ENCODE results near the gene C1RL. TPM values are rescaled to one million over a fixed set of nuclear protein-coding genes. Genes with fewer than 3 reads are reported as not detected.

The C1RL gene
- total RNA-seq, 1 experiment from 2014 or later: 25.9 TPM

DNA sequence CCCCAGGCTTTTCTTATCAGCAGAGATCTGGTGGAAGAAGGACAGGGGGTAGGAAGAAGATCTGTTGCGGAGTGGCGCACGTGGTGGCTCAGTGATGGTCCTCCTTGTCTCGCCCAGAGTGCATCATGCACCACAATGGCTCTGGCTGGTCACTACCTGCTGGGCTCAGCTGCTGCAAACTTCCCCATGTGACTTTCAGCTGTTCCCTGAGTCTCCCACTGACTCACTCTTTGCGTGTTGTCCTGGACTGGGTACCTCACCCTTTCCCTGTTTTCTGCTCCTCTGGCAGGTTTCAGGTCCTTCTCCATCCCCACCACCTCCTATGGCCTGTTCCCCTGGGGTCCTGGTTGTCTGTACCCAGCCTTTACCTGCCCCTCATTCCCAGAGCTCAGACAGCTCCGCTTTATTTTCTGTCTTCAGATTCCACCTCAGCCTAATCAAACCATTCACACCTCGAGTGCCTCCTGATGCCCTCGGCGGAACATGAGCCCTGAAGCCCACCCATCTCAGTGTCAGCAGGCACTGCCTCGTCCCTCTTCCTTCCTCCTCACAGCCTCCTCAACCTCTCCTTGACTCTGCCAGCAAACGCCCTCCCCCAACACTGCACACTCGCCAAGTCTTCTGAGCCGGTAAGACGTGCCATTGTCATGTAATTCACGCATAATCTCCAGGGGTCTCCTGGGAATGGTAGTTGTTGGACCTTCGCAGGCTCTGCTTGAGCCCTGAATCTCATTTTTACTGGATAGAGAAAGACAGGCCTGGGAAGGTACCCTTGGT lies 18.6 kb downstream of the C1RL start:
- H3K36me3 ChIP-seq (ENCODE audit: control insufficient read depth in 1 of 2, insufficient read depth in 2 of 2, low read length in 2 of 2): no peaks in the 10 kb centered on the region
- no peak overlapping the region for H2AFZ ChIP-seq (ENCODE audit: low read depth, low read length, poor library complexity, severe bottlenecking)
- H3K27ac ChIP-seq (ENCODE audit: low read depth, low read length): no peak overlapping the region
- ChIA-PET CTCF (interaction anchor here (1.1 kb wide), 1 partner anchor 218 kb away, joined by 3 read pairs; the partner anchor contains the start of gene SPSB2), RAD21 (ENCODE audit: low non-redundant PET in 1 of 2, low total read pairs in 2 of 2, uncharacterized antibody in 2 of 2, unreplicated experiment in 2 of 2) (no interaction called here), POLR2A (interaction anchor here (1.1 to 1.7 kb wide), 2 partner anchors 129 to 147 kb away, joined by 3 to 4 read pairs; partner anchors contain the start of genes C12orf57 and RNU7-1)
- no peak overlapping the region for H3K4me2 ChIP-seq (ENCODE audit: low read length)
- no TSS peak for BruUV-seq (replicated peaks)
- H3K9me3 ChIP-seq (ENCODE audit: control insufficient read depth in 1 of 2, insufficient read depth in 1 of 2, low read depth in 1 of 2, low read length in 2 of 2): no peaks in the 10 kb centered on the region
- peaks cover 0 to 6% of the 10 kb centered on the region in 2 experiments; a peak in 1 of 4 replicates for H3K4me1 ChIP-seq (ENCODE audit: control insufficient read depth in 1 of 2, insufficient read depth in 2 of 2, low read length in 2 of 2)
- no peaks in the 10 kb centered on the region for H3K79me2 ChIP-seq (ENCODE audit: insufficient read depth, low read length)
- H3K9ac ChIP-seq (ENCODE audit: low read length): no peak overlapping the region
- no peak for TF ChIP-seq EZH2 (IDR thresholded peaks at IDR 0.05)
- TF ChIP-seq, protein P1, sequence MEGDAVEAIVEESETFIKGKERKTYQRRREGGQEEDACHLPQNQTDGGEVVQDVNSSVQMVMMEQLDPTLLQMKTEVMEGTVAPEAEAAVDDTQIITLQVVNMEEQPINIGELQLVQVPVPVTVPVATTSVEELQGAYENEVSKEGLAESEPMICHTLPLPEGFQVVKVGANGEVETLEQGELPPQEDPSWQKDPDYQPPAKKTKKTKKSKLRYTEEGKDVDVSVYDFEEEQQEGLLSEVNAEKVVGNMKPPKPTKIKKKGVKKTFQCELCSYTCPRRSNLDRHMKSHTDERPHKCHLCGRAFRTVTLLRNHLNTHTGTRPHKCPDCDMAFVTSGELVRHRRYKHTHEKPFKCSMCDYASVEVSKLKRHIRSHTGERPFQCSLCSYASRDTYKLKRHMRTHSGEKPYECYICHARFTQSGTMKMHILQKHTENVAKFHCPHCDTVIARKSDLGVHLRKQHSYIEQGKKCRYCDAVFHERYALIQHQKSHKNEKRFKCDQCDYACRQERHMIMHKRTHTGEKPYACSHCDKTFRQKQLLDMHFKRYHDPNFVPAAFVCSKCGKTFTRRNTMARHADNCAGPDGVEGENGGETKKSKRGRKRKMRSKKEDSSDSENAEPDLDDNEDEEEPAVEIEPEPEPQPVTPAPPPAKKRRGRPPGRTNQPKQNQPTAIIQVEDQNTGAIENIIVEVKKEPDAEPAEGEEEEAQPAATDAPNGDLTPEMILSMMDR (IDR thresholded peaks at IDR 0.05 in 2 of 3, conservative IDR thresholded peaks at IDR 0.05 in 1 of 3; ENCODE audit: borderline replicate concordance in 1 of 3, insufficient read depth in 1 of 3, low read depth in 2 of 3, low read length in 2 of 3): no peak
- TF ChIP-seq SIN3A (IDR thresholded peaks at IDR 0.05; ENCODE audit: low read depth): no peak
- TF ChIP-seq MAX (IDR thresholded peaks at IDR 0.05): no peak
- DNase-seq (ENCODE audit: low read depth, low spot score) (no peak), ATAC-seq (no peak)
- no peaks in the 10 kb centered on the region for H4K20me1 ChIP-seq (ENCODE audit: insufficient read depth)
- intact Hi-C loops (cut with micrococcal nuclease): loop anchor here (5.0 kb wide), 1 partner anchor 118 kb away; the partner anchor contains the start of genes EMG1 and PHB2
- no peaks in the 10 kb centered on the region for H3K9me2 ChIP-seq (ENCODE audit: insufficient read depth)
- no peak overlapping the region for H3K4me3 ChIP-seq (replicated peaks in 1 of 2; ENCODE audit: low read depth in 1 of 2, low read length in 2 of 2)
- 0 out of 2 replicates have a peak, but pooled peaks cover 4% of the 10 kb centered on the region for H3K27me3 ChIP-seq (ENCODE audit: insufficient read depth, low read length)
